ENCODE measurements around the gene SEC14L1.

- TF ChIP-seq IRF2 (CRISPR knock-in tag; IDR thresholded peaks at IDR 0.05; ENCODE audit: borderline replicate concordance, low read depth), result no peak
- TF ChIP-seq CREB1 (CRISPR knock-in tag; IDR thresholded peaks at IDR 0.05), result no peak
- no peak for TF ChIP-seq CTCF (IDR thresholded peaks at IDR 0.05)
- no peak for TF ChIP-seq FOXJ3 (CRISPR knock-in tag; IDR thresholded peaks at IDR 0.05; ENCODE audit: borderline replicate concordance)
- TF ChIP-seq MAX (CRISPR knock-in tag; IDR thresholded peaks at IDR 0.05), result no peak
- no peak for TF ChIP-seq KAT7 (CRISPR knock-in tag; IDR thresholded peaks at IDR 0.05; ENCODE audit: borderline replicate concordance)
- no peak for TF ChIP-seq RORB (CRISPR knock-in tag; IDR thresholded peaks at IDR 0.05)
- no peak for TF ChIP-seq STAT6 (CRISPR knock-in tag; conservative IDR thresholded peaks at IDR 0.05; ENCODE audit: low read depth)
- no peak for TF ChIP-seq SMAD3 (CRISPR knock-in tag; IDR thresholded peaks at IDR 0.05; ENCODE audit: borderline replicate concordance)
- no peak for TF ChIP-seq USF2 (CRISPR knock-in tag; IDR thresholded peaks at IDR 0.05)
- TF ChIP-seq ERG (CRISPR knock-in tag; IDR thresholded peaks at IDR 0.05), result no peak
Measured at GRCh38 chr17:77182205-77183172, 41.7 kb downstream of the SEC14L1 start.

Measured in WTC11 (cell line).